HepG2 (cell line): ENCODE measurements around the gene PITX3. TPM values are rescaled to one million over a fixed set of nuclear protein-coding genes. Genes with fewer than 3 reads are reported as not detected.
A peak's percentile ranks its signal among the peaks of the same experiment; 100 is the strongest.

Source experiments
- BCL6 ChIP-seq: IDR thresholded peaks from 2 replicates; pipeline ENCODE4 v1.6.1; 2016; ENCODE audit warnings: missing genetic modification reagents, missing compliant biosample characterization
- CHD4 ChIP-seq: fragments of 200-600 bp; sonication (generic); IDR thresholded peaks from 2 replicates; pipeline ENCODE4 v1.7.0; 2017; ENCODE audit warnings: mild to moderate bottlenecking, low read length, borderline replicate concordance
- EED ChIP-seq: sonication (generic); formaldehyde crosslinking; IDR thresholded peaks from 2 replicates; pipeline ENCODE4 v1.5.0; 2020; ENCODE audit warnings: mild to moderate bottlenecking, missing genetic modification reagents
- HNF4A ChIP-seq: sonication (generic); formaldehyde crosslinking; IDR thresholded peaks from 2 replicates; pipeline ENCODE4 v1.4.0; 2020; ENCODE audit warnings: missing genetic modification reagents
- JDP2 ChIP-seq: sonication (generic); formaldehyde crosslinking; IDR thresholded peaks from 2 replicates; pipeline ENCODE4 v1.8.1; 2022; ENCODE audit warnings: missing genetic modification reagents, borderline replicate concordance
- MAF1 ChIP-seq: sonication (generic); formaldehyde crosslinking; IDR thresholded peaks from 2 replicates; pipeline ENCODE4 v1.5.0; 2020; ENCODE audit warnings: missing genetic modification reagents, borderline replicate concordance
- MIER2 ChIP-seq: IDR thresholded peaks from 2 replicates; pipeline ENCODE4 v1.6.1; 2016; ENCODE audit warnings: missing biosample characterization, missing genetic modification reagents
- MYNN ChIP-seq: sonication (generic); formaldehyde crosslinking; IDR thresholded peaks from 2 replicates; pipeline ENCODE4 v1.4.0; 2020; ENCODE audit warnings: mild to moderate bottlenecking, low read depth, missing genetic modification reagents
- NCOA5 ChIP-seq: sonication (generic); formaldehyde crosslinking; IDR thresholded peaks from 2 replicates; pipeline ENCODE4 v1.4.0; 2020; ENCODE audit warnings: missing genetic modification reagents
- PAXIP1 ChIP-seq: sonication (generic); formaldehyde crosslinking; conservative IDR thresholded peaks from 2 replicates; pipeline ENCODE4 v1.4.0; 2020; ENCODE audit warnings: mild to moderate bottlenecking, missing genetic modification reagents, moderate library complexity
- PCBP2 ChIP-seq: fragments of 200-400 bp; formaldehyde crosslinking; optimal IDR thresholded peaks from 2 replicates; pipeline ENCODE3; 2018; ENCODE audit warnings: low read length, low read depth; ENCODE audit not compliant: poor library complexity, severe bottlenecking
- POLR2AphosphoS2 ChIP-seq: IDR thresholded peaks from 2 replicates; pipeline ENCODE4 v1.6.1; 2011; ENCODE audit warnings: low read depth, low read length, improper control_type of control experiment
- RFXAP ChIP-seq: sonication (generic); formaldehyde crosslinking; IDR thresholded peaks from 2 replicates; pipeline ENCODE4 v1.4.0; 2020; ENCODE audit warnings: missing genetic modification reagents, borderline replicate concordance
- TEF ChIP-seq: sonication (generic); formaldehyde crosslinking; IDR thresholded peaks from 2 replicates; pipeline ENCODE4 v1.5.0; 2020; ENCODE audit warnings: missing genetic modification reagents
- TRAFD1 ChIP-seq: sonication (generic); formaldehyde crosslinking; IDR thresholded peaks from 2 replicates; pipeline ENCODE4 v1.5.1; 2020; ENCODE audit warnings: missing genetic modification reagents, mild to moderate bottlenecking, borderline replicate concordance
- ZBTB25 ChIP-seq: IDR thresholded peaks from 2 replicates; pipeline ENCODE4 v1.6.1; 2018; ENCODE audit warnings: missing genetic modification reagents
- ZFYVE20 ChIP-seq: sonication (generic); formaldehyde crosslinking; IDR thresholded peaks from 2 replicates; pipeline ENCODE4 v1.8.0; 2023; ENCODE audit warnings: low read depth, mild to moderate bottlenecking, moderate library complexity, missing genetic modification reagents, borderline replicate concordance
- ZNF24 ChIP-seq: fragments of 450-650 bp; IDR thresholded peaks from 2 replicates; pipeline ENCODE4 v1.6.1; 2017; ENCODE audit warnings: antibody characterized with exemption, mild to moderate bottlenecking
- ZNF431 ChIP-seq: sonication (generic); formaldehyde crosslinking; IDR thresholded peaks from 2 replicates; pipeline ENCODE4 v1.9.0; 2022; ENCODE audit warnings: missing genetic modification reagents, low read depth, mild to moderate bottlenecking, borderline replicate concordance
- ZNF576 ChIP-seq: sonication (generic); formaldehyde crosslinking; IDR thresholded peaks from 2 replicates; pipeline ENCODE4 v1.4.0; 2020; ENCODE audit warnings: mild to moderate bottlenecking, missing genetic modification reagents
- ZNF614 ChIP-seq: IDR thresholded peaks from 2 replicates; pipeline ENCODE4 v1.6.1; 2018; ENCODE audit warnings: missing biosample characterization, missing genetic modification reagents, inconsistent platforms, borderline replicate concordance
- ZNF772 ChIP-seq: sonication (generic); formaldehyde crosslinking; IDR thresholded peaks from 2 replicates; pipeline ENCODE4 v1.5.0; 2020; ENCODE audit warnings: mild to moderate bottlenecking, missing genetic modification reagents
- polyA plus RNA-seq, 8 experiments: library from polyadenylated mRNA; depleted of rRNA in 3 of 8; stranded (reverse) in 7 of 8; unstranded in 1 of 8; fragments of >200 nt; fragmentation: Illumina TruSeq in 4 of 8; extraction: Trizol in 4 of 8; gene quantifications; 2 replicates each; pipeline versions ENCODE4 v1.2.1 to v1.2.3, GENCODE V29; 2011 to 2016; ENCODE audit warnings: low read depth in 4 of 8, missing spikeins in 1 of 8, mixed read lengths in 1 of 8; ENCODE audit not compliant: insufficient read depth in 1 of 8
- total RNA-seq, 5 experiments: library from RNA; depleted of rRNA; stranded (reverse); fragments of >200 nt; fragmentation: Illumina TruSeq; extraction: Trizol; gene quantifications; 2 replicates each; pipeline ENCODE4 v1.2.3, GENCODE V29; 2016; ENCODE audit warnings: low read depth in 1 of 5

The PITX3 gene
- total and polyA plus RNA-seq, 2 of the 13 experiments (the other 11 are each of a cell fraction or from before 2014, with no cell fraction given) = not detected

GRCh38 chr10:102225646-102226541 lies 15.4 kb downstream of the PITX3 start, which contains the start of gene ELOVL3 (continued):
- TF ChIP-seq PAXIP1 (CRISPR knock-in tag) (no peak), ZNF431 (CRISPR knock-in tag) (peak; percentile 86; the same call in 1 of the 2 replicates), EED (peak; percentile 62; the same call in 1 of the 2 replicates), RFXAP (CRISPR knock-in tag) (no peak), CHD4 (no peak), ZFYVE20 (CRISPR knock-in tag) (no peak), MAF1 (no peak), MIER2 (CRISPR knock-in tag) (0 out of 2 replicates have a peak, but pooled peaks have one; percentile 45), ZNF614 (CRISPR knock-in tag) (peak; percentile 70; the same call in 1 of the 2 replicates), TRAFD1 (CRISPR knock-in tag) (peak; percentile 55; the same call in 1 of the 2 replicates), TEF (0 out of 2 replicates have a peak, but pooled peaks have one; percentile 44), POLR2AphosphoS2 (no peak), HNF4A (CRISPR knock-in tag) (no peak), BCL6 (CRISPR knock-in tag) (0 out of 2 replicates have a peak, but pooled peaks have one; percentile 28), MYNN (CRISPR knock-in tag) (peak; percentile 89), ZNF576 (CRISPR knock-in tag) (no peak; the same call in 1 of the 2 replicates), ZNF24 (no peak), JDP2 (no peak), ZNF772 (peak; percentile 95), NCOA5 (CRISPR knock-in tag) (no peak), PCBP2 (no peak), ZBTB25 (CRISPR knock-in tag) (peak; percentile 56; the same call in 1 of the 2 replicates)
